ENCODE data around the gene ACOT11.

ACOT11 gene

DNA sequence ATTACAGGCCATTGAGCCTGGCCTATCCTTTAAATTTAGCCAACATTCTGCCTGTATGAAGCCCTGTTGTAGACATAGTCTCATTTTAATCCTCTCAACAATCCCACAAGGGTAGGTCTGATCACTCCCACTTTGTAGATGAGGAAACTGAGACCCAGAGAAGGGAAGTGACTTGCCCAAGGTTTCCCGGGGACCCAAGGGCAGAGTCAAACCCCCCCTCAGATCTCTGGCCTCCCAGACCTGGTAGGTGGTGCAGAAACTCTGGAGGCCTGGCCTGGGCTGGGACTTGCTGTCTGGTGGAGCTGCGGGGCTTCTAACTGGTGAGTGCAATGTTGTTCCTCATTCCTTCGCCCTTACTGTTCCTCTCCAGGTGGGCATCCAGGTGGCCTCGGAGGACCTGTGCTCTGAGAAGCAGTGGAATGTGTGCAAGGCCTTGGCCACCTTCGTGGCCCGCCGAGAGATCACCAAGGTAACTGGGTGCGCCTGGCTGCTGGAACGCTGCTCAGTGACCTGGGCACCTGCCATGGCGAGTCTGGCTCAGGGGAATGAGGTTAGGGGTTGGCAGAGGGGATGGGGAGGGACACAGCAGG is 45.6 kb downstream of the ACOT11 start:
- no peak for DNase-seq

DNA sequence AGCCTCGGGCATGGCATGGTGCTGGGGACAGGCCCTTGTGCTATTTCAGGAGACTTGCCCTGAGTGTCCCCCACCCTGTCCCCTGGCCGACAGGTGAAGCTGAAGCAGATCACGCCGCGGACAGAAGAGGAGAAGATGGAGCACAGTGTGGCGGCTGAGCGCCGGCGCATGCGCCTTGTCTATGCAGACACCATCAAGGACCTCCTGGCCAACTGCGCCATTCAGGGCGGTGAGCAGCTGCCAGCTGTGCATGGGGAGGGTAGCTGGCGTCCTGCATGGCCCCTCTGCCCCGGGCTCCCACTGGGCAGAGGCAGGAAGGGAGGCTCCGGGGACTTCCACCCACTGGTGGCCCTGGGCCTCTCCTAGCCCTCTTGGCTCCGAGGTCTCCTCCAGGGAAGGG is 46.4 kb downstream of the ACOT11 start:
- DNase-seq, result no peak

DNA sequence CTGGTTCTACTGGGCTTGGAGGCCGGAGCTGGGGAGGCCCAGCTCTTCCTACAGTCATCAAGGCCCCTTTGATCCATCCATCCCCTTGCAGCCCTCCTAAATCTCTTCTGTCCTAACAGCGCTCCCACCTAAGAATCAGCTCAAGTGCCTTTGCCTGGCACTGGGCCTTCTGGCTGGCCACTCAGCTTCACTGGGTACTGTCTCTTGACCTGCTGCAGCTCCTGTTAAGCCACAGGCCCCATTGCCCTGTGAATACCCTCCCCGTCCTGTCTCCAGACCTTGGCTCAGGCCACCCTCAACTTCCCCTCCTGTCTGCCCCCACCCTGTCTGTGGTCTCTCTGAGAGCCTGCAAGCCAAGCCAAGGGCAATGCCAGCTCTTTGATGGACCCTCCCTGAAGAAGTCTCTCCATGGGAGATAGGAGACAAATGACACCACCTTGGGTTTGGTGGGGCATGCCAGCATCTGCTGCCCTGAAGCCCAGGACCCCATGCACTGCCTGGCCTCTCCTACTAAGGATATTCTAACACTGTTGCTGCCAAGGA is 48.0 kb downstream of the ACOT11 start:
- no peak for DNase-seq

DNA sequence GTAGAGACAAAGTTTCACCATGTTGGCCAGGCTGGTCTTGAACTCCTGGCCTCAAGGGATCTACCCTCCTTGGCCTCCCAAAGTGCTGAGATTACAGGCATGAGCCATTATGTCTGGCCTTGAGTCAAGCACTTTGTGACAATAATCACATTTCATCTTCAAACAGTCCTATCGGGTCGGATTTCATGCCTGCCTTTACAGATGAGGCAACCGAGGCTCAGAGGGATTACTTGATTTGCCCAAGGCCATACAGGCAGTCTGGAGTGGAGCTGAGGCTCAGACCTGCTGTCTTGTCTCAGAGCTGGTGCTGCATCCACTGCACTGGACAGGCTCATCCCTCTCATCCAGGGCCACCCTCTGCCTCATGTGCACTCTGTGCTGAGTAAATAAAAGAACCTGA is 48.7 kb downstream of the ACOT11 start:
- no peak for DNase-seq

DNA sequence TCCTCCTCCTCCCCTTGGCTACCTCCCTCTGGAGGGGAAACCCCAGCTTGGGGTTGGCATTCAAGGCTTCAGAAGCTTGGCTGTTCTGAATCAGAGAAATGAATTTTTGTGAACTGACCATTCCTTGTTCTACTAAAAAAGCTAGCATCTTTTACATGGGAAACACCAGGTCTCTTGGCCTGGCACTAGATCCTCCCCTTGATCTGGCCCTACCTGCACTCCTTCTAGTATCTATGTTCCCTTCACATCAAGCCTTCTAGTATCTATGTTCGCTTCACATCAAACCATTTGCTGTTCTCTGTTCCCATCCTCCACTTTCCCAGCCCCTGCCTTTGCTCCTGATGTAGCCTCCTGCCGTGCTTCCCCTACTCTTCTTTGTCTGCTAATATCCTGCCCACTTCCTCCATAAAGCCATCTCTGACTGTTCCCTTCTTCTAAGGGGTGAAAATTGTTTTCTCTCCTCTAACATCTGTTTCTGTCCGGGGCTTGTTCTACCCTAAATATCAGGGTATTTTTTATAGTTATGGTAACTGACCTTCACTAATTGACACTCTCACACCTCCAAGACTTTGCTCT is 49.5 kb downstream of the ACOT11 start:
- DNase-seq, result no peak

DNA sequence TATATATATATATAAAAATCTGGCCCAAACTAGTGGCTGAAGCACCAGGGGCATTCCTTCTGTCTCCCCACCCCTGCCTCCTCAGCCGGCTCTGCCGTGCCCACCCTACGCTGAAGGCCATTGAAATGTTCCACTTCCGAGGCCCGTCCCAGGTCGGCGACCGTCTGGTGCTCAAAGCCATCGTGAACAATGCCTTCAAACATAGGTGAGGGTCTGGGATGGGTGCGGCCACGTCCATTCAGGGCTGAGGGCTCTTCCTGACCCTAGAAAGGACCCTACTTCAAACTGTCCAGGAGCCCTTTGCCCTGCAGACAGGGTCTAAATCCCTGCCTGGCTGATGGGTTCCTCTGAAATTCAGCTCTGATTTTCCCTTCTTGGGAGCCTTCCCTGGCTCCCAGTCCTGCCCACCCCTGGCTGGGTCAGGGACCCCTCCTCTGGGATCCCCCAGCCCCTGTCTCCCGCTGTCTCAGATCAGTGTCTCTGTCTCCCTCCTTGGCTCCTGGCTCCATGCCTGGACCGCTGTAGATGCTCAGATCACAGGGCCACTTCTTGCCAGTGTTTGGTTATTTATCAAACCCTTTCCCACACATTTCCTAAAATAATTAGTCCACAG is 51.3 kb downstream of the ACOT11 start:
- DNase-seq, result no peak

DNA sequence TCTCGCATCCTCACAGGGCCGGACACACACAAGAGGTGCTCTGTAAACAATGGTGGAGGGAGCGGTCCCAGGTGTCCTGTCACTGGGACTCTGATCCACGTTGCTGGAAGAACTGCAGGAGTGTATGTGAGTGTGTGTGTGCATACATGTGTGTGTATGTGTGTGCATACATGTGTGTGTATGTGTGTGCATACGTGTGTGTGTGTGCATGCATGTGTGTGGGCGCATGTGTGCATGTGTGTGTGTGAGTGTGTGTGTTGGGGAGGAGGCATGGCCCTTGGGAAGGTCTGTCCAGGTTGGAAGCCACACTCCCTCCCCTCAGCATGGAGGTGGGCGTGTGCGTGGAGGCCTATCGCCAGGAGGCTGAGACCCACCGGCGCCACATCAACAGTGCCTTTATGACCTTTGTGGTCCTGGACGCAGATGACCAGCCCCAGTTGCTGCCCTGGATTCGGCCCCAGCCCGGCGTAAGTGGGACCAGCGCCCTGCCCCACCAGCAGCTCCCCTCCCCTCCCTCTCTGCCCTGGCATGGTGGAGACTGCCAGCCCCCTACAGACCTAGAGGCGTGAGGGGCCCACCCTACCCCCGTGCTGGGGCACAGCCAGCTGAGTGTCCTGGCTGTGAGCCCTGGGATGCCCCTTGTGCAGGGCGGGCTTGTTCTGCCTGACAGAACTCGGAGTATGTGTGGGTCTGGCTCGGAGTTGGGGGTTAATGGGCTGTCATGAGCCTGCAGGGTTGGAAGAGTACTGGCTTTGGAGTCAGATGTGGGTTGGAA is 53.1 kb downstream of the ACOT11 start:
- DNase-seq, result no peak

DNA sequence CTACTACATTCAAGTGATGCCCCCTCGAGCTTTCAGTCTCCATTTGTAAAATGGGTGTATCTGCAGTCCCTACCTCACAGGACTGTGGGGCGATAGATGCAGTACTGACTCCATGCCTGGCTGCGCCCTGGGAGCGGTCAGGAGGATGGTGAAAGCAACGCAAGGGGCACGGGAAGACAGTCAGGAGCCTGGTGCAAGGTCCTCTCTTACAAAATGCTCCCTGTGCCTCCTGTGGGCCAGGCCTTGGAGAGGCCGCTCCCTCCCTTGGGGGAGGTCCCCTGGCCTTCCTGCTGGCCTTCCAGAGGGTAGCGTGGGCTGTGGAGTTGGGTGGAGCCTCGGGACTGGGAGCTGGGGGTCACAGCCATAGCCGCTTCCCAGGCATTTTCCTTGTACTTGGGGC is 53.7 kb downstream of the ACOT11 start:
- no peak for DNase-seq

DNA sequence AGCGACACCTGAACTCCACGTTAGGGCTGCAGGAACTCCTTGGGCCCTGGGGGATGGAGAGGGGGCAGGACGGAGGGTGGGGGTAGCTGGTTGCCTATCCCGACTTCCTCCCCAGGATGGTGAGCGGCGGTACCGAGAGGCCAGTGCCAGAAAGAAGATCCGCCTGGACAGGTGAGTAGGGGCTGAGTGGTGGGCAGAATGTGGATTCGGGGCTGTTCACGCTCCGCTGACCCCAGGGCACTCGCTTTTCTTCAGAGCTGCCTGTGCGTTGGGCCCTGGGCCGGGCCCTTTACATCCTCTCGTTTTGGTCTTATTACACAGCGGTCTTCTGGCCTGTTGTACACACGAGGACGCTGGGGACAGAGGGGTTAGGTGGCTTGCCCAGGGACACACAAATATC is 54.5 kb downstream of the ACOT11 start:
- no peak for DNase-seq

DNA sequence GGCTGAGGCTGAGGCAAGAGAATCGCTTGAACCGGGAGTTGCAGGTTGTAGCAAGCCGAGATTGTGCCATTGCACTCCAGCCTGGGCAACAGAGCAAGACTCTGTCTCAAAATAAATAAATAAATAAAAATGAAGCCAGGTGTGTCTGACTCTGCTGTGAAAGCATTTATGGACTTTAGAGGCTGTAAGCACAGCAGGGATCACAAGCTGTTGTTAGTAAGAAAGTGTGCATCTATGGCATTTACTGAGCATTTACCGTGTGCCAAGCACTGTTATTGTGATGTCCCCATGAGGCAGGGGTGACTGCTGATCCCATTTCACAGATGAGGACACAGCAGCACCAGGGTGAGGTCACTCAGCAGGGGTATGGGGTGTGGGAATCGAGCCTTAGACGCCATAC is 55.2 kb downstream of the ACOT11 start:
- DNase-seq, result no peak

DNA sequence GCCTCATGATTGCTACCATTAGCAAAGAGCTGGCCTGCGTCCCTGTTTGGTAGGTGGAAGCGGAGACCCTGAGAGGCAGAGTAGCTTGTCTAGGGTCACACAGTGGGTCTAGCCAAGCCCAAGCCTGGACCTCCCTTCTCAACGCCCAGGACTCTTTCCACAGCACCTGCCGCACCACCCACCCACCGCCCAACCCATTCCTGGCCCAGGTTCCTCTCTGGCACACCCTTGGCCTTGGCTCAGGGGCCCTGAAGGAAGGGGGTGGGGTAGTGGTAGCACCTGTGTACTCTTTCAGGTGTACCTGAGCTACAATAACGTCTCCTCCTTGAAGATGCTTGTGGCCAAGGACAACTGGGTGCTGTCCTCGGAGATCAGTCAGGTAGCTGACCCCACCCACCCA is 56.0 kb downstream of the ACOT11 start:
- no peak for DNase-seq

DNA sequence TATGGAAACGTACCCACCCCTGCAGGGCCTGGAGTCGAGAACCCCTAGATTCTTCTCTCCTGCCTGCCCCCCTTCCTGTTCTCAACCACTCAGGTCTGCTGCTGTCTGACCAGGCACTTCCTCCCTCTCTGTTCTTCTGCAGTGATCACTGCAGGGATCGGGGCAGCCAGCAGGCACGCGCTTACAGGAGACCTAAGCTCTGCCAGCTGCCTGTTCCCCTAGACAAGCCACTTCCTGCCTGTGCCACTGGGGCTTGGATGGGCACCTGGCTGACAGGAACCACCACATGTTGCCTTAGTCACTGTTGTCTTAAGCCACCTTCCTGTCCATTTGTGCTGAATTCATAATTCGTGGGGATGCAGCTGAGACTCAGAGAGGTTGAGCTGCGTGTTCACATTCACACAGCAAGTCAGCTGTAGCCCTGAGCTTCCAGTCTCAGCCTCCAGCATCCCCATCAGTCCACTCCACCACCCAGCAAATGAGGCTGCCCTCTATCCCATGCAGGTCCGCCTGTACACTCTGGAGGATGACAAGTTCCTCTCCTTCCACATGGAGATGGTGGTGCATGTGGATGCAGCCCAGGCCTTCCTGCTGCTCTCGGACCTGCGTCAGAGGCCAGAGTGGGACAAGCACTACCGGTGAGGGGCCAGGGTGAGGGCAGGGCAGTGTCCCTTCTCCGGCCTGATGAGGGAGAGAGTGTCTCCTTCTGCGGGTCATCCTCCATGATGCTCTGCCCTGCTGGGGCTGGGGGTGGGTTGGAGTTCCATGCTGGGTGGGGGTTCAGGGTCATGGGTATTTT is 56.7 kb downstream of the ACOT11 start:
- no peak for DNase-seq

DNA sequence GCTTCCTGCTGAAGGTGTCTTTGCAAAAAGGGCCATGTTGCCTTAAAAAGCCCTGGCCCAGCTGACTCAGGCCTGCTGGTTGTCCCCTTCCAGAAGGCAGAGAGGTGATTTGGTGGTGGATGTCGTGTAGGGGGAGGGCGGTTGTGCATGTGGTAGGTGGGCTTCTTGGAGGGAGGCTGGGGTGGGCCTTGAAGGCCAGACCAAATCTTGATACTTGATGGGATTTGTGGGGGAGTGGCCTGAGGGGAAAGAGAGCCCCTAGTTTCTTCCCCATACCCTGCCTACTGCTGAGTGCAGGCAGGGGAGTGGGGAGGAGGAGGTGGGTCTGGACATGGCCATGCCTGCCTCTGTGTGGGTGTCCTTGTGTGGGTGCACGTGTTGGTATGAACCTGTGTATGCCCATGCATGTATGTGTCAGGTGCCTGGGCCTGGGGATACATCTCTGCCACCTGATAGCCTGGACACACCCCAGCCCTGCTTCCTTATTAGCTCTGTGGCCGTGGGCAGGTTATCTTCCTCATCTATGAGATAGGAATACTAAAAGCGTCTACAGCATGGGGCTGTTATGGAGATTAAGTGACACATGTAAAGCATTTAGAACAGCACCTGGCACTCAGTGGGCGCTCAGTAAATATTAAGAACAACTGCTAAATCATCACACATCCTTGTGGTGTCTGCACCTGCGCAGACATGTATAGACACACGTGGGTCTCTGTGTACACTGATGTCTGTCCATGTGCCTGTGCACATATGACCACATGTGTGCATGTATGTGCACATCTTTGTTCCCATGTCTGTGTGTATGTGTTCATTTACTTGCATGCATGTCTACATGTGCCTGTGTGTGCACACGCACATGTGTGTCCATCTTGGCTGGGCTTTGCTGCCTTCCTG is 58.3 kb downstream of the ACOT11 start:
- DNase-seq, result no peak

DNA sequence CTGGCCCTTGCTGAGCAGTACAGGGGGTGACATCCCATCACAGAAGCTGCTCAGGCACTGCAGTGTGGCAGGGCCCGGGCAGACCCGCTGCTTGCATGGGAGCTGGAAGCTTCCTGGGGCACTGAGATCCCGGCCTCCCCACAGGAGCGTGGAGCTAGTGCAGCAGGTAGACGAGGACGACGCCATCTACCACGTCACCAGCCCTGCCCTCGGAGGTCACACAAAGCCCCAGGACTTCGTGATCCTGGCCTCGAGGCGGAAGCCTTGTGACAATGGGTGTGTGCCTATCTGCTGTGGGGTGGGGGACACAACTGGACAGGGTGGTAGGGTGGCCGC is 58.9 kb downstream of the ACOT11 start:
- DNase-seq, result no peak

DNA sequence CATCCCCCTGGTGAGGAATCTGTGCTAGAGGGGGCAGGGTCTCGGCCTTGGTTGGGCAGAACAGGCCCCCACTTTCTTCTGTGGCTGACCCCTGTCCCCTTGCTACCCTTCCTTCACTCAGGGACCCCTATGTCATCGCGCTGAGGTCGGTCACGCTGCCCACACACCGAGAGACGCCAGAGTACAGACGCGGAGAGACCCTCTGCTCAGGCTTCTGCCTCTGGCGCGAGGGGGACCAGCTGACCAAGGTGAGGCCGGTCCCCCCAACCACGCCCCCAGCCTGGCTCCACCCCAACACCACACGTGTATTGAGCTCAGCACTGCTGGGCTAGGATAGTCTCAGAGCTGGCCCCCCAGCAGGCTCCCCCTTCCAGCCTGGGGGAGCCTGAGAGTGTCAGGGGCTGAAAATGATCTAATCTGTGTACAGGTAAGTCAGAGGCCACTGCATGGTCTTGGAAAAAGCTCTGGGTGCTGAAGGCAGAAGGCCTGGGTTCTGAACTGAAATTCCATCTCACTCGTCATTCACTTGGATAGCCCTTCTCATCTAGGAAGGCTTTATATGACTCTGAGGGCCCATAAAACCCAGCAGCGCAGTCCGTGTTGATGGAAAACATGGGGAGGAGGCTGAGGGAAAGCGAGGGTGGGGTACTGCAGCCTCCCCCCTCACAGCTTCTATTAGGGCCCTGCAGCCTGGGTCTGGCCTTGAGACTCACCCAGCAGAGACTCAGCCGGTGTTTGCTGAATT is 60.0 kb downstream of the ACOT11 start:
- no peak for DNase-seq

DNA sequence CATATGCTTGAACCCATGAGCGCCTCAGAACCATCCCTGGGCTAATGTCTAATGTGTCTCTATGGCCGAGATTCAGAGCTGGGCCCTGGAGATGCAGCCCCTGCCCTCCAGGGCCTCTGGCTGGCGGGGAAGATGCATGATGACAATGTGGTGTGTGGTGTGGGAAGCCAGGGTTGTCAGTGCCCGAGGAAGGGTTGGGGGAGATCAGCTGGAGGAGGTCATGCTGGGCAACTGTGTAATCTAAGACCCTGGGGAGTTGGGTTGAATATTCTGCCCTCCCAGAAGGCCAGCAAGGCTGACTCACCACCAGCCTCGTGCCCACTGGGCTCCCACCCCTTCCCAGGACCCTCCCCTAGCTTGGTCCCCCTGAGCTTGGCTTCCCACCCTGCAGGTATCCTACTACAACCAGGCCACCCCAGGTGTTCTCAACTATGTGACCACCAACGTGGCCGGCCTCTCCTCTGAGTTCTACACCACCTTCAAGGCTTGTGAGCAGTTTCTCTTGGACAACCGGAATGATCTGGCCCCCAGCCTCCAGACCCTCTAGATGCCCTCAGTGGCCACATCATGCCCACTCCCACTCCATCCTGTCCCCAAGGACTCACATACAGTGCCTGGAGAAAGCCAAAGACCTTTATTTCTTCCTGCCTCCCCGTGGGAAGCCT is 60.7 kb downstream of the ACOT11 start:
- no peak for DNase-seq

DNA sequence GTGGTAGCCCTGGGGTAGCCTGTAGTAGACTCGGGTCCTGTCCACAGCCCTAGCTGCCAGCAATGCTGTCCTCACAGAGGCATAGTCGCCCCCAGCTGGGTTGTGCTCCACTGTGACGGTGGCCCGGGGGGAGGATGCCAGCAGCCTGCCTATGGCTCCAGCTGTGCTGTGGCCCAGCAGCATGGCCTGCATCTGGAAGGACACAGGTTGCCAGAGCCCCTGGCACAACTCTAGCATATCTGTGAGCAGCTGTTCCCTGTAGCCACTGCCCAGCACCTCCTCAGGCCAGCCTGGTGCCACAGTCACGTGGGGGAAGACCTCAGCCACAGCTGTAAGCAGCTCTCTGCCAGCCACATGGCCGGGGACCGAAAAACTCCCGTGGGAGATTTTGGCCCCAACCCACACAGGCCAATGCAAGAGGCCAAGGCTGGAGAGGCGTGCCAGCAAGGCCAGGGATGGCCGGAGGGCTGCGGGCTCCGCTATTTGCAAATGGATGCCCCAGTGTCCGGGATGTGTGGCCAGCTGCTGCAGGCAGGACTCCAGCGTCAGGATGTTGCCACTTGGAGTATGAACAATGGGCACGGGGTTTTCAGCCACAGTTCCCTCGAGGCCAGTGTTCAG is 61.4 kb downstream of the ACOT11 start:
- no peak for DNase-seq

DNA sequence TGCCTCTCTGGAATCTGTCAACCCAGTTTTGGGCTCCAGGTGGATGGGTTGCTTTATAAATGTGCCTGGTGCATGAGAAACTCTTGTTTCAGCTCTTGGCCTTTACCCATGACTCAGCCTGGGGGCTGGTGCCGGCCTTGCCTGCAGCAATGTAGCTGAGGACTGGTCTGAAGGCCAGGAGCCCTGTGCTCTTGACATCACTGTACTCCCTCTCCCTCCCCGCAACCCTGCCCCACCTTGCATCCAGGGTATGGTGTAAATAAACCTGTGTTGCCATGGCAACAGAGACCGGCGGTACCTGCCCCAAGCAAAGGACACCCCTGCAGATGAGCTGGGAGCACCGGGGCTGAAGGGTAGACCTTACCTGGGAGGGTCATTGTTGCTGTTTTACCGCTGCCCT is 62.0 kb downstream of the ACOT11 start:
- no peak for DNase-seq

DNA sequence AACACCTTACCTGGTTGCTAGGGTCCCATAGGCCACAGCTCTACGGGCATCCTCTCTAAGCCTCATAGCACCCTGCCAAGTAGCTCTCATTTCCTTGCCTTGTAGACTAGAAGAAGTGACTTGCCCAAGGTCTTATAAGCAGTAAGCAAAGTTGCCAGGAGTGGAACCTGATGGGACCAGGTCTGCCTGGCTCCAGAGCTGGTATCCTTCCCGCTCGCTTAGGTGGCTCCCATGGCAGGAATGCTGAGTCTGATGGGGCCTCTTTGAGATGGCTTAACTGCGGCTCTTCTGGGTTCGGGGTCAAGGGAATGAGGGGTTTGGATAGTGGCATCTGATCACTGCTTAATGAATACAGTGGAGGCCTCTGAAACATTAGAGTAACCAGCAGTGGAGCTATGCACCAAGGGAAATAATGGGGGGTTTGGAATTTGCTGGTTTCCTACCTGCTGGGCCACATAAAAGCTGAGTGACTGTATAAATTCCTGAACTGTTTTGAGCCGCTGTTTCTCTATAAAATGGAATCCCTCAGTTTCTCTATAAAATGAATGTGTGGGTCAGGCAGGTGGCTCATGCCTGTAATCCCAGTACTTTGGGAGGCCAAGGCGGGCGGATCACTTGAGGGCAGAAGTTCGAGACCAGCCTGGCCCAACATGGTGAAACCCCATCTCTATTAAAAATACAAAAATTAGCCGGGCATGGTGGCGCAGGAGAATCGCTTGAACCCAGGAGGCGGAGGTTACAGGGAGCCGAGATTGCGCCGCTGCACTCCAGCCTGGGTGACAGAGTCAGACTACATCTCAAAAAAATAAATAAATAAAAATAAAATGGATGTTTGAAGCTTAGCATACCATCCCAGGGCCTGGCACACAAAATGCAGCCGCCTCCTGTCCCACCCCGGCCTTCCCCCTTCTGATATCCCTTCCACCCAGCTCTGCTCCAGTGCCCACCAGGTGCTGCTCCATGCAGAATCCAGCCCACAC is 62.9 kb downstream of the ACOT11 start:
- no peak for DNase-seq
